DMS53 treated with DMSO at 0.1 percent for 48 hours (cell line): Measurements from ENCODE around the gene FATE1.

Experiments
- DNase-seq: peaks from one replicate; lab custom pipeline; 2025; ENCODE audit not compliant: unreplicated experiment; lab: John Stamatoyannopoulos, UW

The FATE1 gene

GRCh38 chrX:151703487-151703886, 12.3 kb upstream of the FATE1 start:
- DNase-seq = no peak

DNA sequence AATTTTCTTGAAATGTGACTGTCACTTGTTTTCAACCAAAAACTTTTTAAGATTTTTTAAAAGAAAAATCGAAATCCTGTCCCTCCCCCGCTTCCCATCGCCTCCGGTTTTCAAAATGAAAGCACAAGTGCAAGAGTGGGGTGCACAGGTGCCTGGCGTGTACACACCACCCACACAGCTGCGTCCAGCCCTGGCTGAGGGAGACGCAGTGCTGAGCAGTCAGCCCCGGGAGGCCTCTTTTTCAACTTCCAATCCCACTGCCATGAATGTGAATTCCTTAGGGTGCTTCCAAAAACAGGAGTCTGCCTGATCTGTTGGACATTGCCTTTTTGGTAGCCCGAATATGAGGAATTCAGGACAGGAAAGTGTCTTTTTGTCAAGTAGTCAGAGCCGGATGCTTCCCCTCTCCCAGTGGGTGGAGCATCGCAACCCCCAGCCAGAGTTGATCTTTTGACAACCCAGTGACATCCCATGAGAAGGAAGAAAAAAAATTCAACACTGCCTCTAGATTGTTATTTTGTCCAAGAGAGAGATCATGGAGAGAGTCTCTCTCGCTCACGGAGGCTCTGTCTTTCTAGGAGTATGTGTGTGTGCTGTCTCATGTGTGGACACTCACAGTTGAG, 11.7 kb upstream of the FATE1 start:
- DNase-seq = no peak

- DNase-seq = no peak
Observed at GRCh38 chrX:151708821-151709220, 7.0 kb upstream of the FATE1 start.

DNA sequence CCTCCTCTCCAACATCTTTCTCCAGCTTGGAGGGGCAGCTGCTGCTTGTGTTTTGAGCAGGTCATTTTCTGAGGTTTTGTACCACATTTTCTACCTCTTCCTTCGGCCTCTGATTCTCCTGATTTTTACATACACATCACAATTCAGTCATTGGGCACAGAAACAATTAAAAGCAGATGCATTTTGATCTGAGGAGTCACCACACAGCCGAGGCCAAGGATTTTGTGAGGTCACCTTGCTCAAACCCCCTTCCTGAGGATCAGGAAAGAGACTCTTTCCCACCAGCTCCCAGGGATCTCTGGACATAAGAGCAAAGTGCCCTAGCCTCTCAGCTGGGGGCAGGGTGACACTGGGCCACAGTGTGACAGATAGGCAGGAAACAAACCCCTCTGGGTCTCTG, 5.4 kb upstream of the FATE1 start:
- no peak for DNase-seq

GRCh38 chrX:151711154-151711553, 4.7 kb upstream of the FATE1 start:
- no peak for DNase-seq

- peak; percentile 40 for DNase-seq
Observed at GRCh38 chrX:151711787-151712186, 4.0 kb upstream of the FATE1 start.

- no peak for DNase-seq
Observed at GRCh38 chrX:151712253-151712652, 3.6 kb upstream of the FATE1 start.

DNA sequence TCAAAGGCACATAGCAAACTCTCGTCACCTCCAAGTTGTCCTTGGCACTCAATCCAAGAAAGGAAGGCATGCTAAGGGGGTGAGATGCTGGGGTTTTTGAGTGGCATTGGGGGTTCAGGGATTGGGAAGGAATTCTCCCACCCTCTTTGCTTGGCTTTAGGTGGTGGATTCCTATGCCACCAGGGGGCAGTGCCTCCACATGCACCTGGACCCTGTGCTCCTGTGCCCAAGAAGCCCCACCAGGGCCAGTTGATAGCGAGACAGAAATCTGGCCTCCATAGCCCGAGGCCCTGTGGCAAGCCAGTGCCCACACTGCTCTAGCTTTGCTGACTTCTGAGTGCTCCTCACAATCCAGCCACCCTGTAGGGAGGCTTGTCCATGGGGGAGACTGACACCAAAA, 2.0 kb upstream of the FATE1 start:
- DNase-seq = peak; percentile 2

DNA sequence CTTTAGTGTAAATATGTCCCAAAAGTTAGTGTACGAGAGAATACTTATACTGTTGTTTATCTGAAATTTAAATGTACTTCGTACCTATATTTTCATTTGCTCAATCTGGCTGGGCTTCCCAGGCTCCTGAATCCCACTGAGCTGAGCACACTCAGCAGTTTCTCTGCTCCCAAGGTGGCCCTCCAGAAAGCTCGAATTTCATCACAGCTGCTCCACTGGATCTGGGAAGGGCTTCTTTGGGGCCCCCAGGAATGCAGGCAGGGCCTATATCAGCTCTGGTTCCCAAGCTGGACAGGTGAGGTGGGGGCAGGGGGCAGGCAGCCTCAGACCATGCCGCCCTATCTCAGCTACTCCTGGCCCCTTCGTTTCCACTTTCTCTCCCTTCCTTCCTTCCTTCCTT, 1.5 kb upstream of the FATE1 start:
- no peak for DNase-seq

DNA sequence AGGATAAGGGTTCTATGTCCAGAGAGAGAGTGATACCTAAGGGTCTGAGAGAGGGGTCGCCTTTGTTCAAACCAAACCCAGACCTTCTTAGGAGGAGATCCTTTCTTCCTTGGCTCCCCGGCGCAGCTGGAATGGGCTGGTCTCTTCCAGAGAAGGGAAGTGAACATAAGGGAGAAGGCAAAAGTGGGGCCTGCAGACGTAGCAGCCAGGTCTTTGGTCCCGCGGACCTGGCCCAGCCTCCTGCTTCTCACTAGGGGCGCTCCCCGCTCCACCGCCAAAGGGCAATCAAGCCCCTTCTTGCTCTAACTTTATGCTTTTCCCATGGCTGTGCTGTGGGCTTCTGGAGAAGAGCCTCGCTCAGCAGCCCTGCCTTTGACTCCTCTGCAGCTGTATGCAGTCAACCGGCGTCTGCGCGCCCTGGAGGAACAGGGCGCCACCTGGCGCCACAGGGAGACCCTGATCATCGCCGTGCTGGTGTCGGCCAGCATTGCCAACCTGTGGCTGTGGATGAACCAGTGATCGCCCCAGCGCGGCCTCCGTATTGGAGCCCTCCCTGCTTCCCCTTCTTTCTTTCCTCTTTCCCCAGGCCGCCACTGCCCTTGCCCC, 6.5 kb downstream of the FATE1 start:
- peak; percentile 33 for DNase-seq

GRCh38 chrX:151723156-151723760, 7.4 kb downstream of the FATE1 start:
- no peak for DNase-seq

DNA sequence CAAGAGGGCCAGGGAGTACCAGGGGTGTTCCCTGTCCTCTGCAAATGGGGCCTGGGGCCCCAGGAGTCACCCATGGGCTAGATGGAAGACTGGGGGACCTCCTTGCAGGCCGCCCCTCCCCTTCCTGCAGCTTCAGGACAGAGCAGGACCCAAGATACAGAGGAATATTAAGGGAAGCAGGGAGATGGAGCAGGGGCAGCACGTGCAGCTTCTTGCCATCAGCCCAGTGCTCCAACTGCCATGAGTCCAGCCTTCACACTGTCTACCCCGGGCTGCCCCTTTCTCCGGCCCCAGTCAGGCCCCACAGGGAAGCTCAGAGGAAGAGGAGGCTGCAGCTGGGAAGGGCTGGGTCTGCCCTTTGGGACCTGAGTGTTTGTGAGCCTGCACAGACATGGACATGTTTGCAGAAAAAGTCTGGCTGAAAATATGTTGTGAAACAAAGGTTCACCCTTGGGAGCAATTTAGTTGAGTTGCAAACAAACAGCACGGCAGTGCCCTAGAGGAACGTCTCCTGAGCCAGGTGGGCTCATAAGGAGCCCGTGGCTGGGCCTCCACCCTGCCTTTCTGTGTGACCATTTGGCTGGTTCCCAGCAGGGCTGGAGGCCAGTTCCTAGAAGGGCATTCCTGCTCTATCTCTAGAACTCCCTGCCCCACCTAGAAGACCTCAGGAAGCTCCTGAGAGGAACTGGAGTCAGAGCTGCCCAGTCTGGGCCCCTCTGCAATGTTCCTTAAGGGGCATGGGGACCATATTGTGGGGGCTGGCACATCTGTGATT, 8.9 kb downstream of the FATE1 start:
- no peak for DNase-seq

GRCh38 chrX:151725338-151725614, 9.4 kb downstream of the FATE1 start:
- DNase-seq = no peak

- no peak for DNase-seq
Observed at GRCh38 chrX:151726751-151727150, 10.9 kb downstream of the FATE1 start.

DNA sequence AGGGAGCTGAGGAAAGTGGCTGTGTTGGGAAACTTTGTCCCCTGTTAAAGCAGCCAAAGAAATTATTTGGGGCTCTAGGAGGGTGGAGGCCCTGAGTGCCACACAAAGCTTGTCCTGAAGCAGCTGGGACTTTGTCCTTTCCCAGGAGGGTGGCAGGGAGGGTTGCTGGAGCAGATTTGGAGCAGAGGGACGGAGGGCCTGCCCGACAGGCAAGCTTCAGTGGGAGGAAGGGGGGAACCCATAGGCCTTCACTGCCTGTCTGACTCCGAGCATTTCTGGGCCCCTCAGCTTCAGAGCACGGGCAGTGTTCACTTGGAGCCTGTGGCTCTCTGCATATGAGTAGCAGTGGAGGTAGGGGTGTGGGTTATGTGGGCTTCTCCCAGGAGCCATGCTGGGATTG, 11.5 kb downstream of the FATE1 start:
- no peak for DNase-seq

DNA sequence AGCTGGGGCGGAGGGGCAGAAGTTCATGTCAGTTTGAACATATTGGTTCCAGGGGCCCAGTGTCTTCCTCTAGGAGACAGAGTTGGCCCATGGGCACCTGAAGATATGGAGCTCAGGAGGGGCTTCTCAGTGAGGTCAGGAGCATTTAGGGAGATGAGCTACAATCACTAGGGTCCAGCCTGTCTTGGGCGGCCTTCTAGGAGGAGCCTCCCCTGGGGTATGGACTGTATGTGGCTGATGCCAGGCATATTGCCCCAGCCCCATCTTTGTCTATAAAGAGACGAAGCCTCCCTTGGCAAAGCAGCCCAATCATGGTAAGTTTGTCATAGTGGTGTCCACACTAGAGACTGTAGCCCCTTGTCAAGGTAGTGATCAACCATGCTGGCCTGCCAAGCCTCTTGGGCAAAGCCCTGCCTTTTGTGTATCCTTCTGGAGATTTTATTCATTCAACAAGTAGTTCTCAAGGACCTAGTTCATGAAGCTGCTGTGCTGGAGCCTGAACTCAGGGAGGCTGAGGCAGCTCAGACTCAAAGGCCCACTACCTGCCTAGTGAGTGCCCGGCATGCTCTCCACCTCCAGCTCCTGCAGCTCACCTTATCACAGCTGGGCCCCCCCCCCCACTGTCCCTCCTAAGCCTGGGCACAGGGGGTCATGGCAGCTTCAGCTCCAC, 13.4 kb downstream of the FATE1 start:
- no peak for DNase-seq

GRCh38 chrX:151734446-151734845, 18.6 kb downstream of the FATE1 start, which contains the start of gene CNGA2:
TSS of gene CNGA2 (plus strand) at chrX:151734746. CDS start at chrX:151738484, 3,738 bp downstream.
- DNase-seq = no peak

GRCh38 chrX:151735219-151735618, 19.4 kb downstream of the FATE1 start:
- DNase-seq = no peak

DNA sequence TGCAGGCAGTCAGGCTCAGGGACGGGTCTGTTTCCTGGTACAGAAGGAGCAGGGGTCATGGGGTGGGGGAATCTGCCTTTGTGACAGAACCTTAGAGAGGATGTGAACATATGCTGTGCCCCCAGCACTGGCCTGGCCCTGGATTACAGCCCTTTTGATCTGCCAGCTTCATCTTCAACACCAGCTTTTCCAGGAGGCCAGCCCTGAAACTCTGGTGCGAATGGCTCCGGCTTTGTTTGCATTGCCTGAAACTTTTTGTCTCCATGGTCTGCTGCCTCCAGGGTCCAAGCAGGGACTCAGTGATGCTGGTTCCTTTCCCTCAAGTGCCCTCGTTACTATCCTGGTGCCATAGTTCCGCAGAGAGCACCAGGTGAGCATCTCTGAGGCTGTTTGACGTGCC, 20.9 kb downstream of the FATE1 start:
- no peak for DNase-seq

DNA sequence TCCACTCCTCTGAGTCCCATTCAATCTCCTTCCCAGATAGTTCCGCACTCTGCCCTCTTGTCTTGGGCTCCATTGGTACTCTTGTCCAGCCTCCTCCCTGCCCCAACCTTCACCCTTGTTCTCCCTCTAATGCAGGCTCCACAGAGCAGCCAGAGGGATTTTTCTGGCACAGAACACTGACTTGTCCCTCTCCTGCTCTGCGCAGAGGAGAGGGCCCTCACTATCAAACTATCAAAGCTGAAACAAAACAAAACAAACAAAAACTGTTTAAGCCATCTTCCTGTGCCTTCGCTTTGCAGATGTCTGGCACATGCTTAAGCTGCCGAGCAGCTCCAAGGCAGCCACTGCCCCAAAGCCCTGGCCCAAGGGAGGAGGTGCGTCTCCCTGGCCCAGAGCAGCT, 21.7 kb downstream of the FATE1 start:
- no peak for DNase-seq

GRCh38 chrX:151738751-151739150, 22.9 kb downstream of the FATE1 start:
- no peak for DNase-seq

GRCh38 chrX:151741606-151742005, 25.8 kb downstream of the FATE1 start:
- DNase-seq = no peak
